Lower leg skin (tissue), 3 donors: ENCODE measurements around the gene ATP2B3.

ENCODE experiments used
- CTCF ChIP-seq, 3 donors: fragments of 450-650 bp; IDR thresholded peaks; one replicate each; pipeline ENCODE4 v1.5.1; 2016; ENCODE audit warnings: antibody characterized with exemption in 3 of 3, mild to moderate bottlenecking in 3 of 3, moderate library complexity in 2 of 3
- POLR2A ChIP-seq, 2 donors: fragments of 450-650 bp; IDR thresholded peaks; one replicate each; pipeline ENCODE4 v1.6.1; 2016 to 2017; ENCODE audit warnings: antibody characterized with exemption in 2 of 2, mild to moderate bottlenecking in 1 of 2, moderate library complexity in 1 of 2

- TF ChIP-seq POLR2A (IDR thresholded peaks at IDR 0.05) = no peak
- no peak for TF ChIP-seq CTCF (IDR thresholded peaks at IDR 0.05)
Observed at GRCh38 chrX:153475271-153475670, 42.2 kb upstream of the ATP2B3 start.
